H9 (cell line): ENCODE results near the gene TECTA. TPM values are rescaled to one million over a fixed set of nuclear protein-coding genes. Genes with fewer than 3 reads are reported as not detected.

ENCODE experiments used
- DNase-seq: peaks from one replicate; pipeline ENCODE4 v3.0.0-alpha.2; 2017
- H2AFZ ChIP-seq: one replicate; pipeline ENCODE4 v1.6.1; 2013; ENCODE audit warnings: mild to moderate bottlenecking, low read length, control low read depth, moderate library complexity
- H2AK5ac ChIP-seq: 2 replicates; pipeline ENCODE4 v1.6.1; 2013; ENCODE audit warnings: low read length, control low read depth, mixed read lengths; ENCODE audit not compliant: insufficient read length
- H2BK120ac ChIP-seq: one replicate; pipeline ENCODE4 v1.6.1; 2013; ENCODE audit warnings: low read depth, mild to moderate bottlenecking, low read length, control low read depth, inconsistent platforms; ENCODE audit not compliant: poor library complexity, severe bottlenecking
- H2BK12ac ChIP-seq: 2 replicates; pipeline ENCODE4 v1.6.1; 2013; ENCODE audit warnings: low read length, control low read depth, mixed read lengths, low read depth; ENCODE audit not compliant: insufficient read length
- H2BK15ac ChIP-seq: 2 replicates; pipeline ENCODE4 v1.6.1; 2013; ENCODE audit warnings: low read depth, low read length, control low read depth
- H2BK20ac ChIP-seq: one replicate; pipeline ENCODE4 v1.6.1; 2013; ENCODE audit warnings: low read depth, mild to moderate bottlenecking, low read length, control low read depth, inconsistent platforms; ENCODE audit not compliant: poor library complexity, severe bottlenecking
- H2BK5ac ChIP-seq: 2 replicates; pipeline ENCODE4 v1.6.1; 2013; ENCODE audit warnings: low read length, control low read depth, mixed read lengths; ENCODE audit not compliant: insufficient read length
- H3K14ac ChIP-seq: 2 replicates; pipeline ENCODE4 v1.6.1; 2013; ENCODE audit warnings: low read length, control low read depth; ENCODE audit not compliant: insufficient read depth
- H3K18ac ChIP-seq: 2 replicates; pipeline ENCODE4 v1.6.1; 2013; ENCODE audit warnings: low read depth, mild to moderate bottlenecking, mixed read lengths, low read length, control low read depth; ENCODE audit not compliant: insufficient read length
- H3K23ac ChIP-seq: 2 replicates; pipeline ENCODE4 v1.6.1; 2013; ENCODE audit warnings: low read length, control low read depth, mixed read lengths, low read depth; ENCODE audit not compliant: insufficient read length
- H3K23me2 ChIP-seq: 2 replicates; pipeline ENCODE4 v1.6.1; 2013; ENCODE audit warnings: low read depth, mild to moderate bottlenecking, mixed read lengths, low read length, control low read depth; ENCODE audit not compliant: insufficient read length, poor library complexity, severe bottlenecking
- H3K27ac ChIP-seq: 2 replicates; pipeline ENCODE4 v1.5.1; 2013; ENCODE audit warnings: low read length, control low read depth, mixed read lengths, low read depth; ENCODE audit not compliant: insufficient read length
- H3K27me3 ChIP-seq: 2 replicates; pipeline ENCODE4 v1.6.1; 2013; ENCODE audit warnings: low read length, control low read depth, inconsistent platforms; ENCODE audit not compliant: insufficient read depth
- H3K4ac ChIP-seq: 2 replicates; pipeline ENCODE4 v1.6.1; 2013; ENCODE audit warnings: low read depth, mild to moderate bottlenecking, control low read depth, inconsistent platforms, low read length, moderate library complexity
- H3K4me1 ChIP-seq: 2 replicates; pipeline ENCODE4 v1.6.1; 2013; ENCODE audit warnings: low read length, control low read depth, inconsistent platforms; ENCODE audit not compliant: insufficient read depth
- H3K4me2 ChIP-seq: 2 replicates; pipeline ENCODE4 v1.6.1; 2013; ENCODE audit warnings: low read length, control low read depth, mixed read lengths; ENCODE audit not compliant: insufficient read length, insufficient read depth
- H3K56ac ChIP-seq: 2 replicates; pipeline ENCODE4 v1.6.1; 2013; ENCODE audit warnings: low read depth, mild to moderate bottlenecking, mixed read lengths, low read length, control low read depth; ENCODE audit not compliant: insufficient read length
- H3K79me1 ChIP-seq: 2 replicates; pipeline ENCODE4 v1.6.1; 2013; ENCODE audit warnings: low read depth, mild to moderate bottlenecking, moderate library complexity, low read length, control low read depth, inconsistent platforms; ENCODE audit not compliant: insufficient read depth, poor library complexity, severe bottlenecking
- H3K79me2 ChIP-seq: 2 replicates; pipeline ENCODE4 v1.6.1; 2013; ENCODE audit warnings: low read length, control low read depth, inconsistent platforms; ENCODE audit not compliant: insufficient read depth
- H3K9ac ChIP-seq: 2 replicates; pipeline ENCODE4 v1.6.1; 2013; ENCODE audit warnings: low read length, control low read depth, mixed read lengths; ENCODE audit not compliant: insufficient read length; ENCODE audit errors: extremely low read depth
- H3K9me3 ChIP-seq: one replicate; pipeline ENCODE4 v1.6.1; 2013; ENCODE audit warnings: low read depth, low read length, inconsistent platforms; ENCODE audit not compliant: control insufficient read depth
- H3T11ph ChIP-seq: one replicate; pipeline ENCODE4 v1.6.1; 2013; ENCODE audit warnings: mild to moderate bottlenecking, low read length, control low read depth, inconsistent platforms
- H4K20me1 ChIP-seq: one replicate; pipeline ENCODE4 v1.6.1; 2013; ENCODE audit not compliant: control insufficient read depth, insufficient read length, insufficient read depth
- H4K5ac ChIP-seq: 2 replicates; pipeline ENCODE4 v1.6.1; 2013; ENCODE audit warnings: low read depth, mild to moderate bottlenecking, mixed read lengths, low read length, control low read depth; ENCODE audit not compliant: insufficient read length
- H4K8ac ChIP-seq: replicated peaks from 2 replicates; pipeline ENCODE4 v1.6.1; 2013; ENCODE audit warnings: low read length, control low read depth, mixed read lengths, low read depth; ENCODE audit not compliant: insufficient read length
- H4K91ac ChIP-seq: 2 replicates; pipeline ENCODE4 v1.6.1; 2013; ENCODE audit warnings: low read depth, mild to moderate bottlenecking, moderate library complexity, mixed read lengths, low read length, control low read depth; ENCODE audit not compliant: insufficient read length
- H3K27ac Mint-ChIP-seq, 3 experiments: 2 replicates in 2 of 3; 3 replicates in 1 of 3; pipeline ENCODE4 v1.8.0; 2020 to 2021; ENCODE audit warnings: mixed read lengths in 3 of 3, mild to moderate bottlenecking in 1 of 3, moderate library complexity in 1 of 3
- H3K27me3 Mint-ChIP-seq: 2 replicates; pipeline ENCODE4 v1.8.0; 2021; ENCODE audit warnings: low read depth, mild to moderate bottlenecking, moderate library complexity, mixed read lengths
- H3K36me3 Mint-ChIP-seq, 3 experiments: 2 replicates in 2 of 3; 3 replicates in 1 of 3; pipeline ENCODE4 v1.8.0; 2020 to 2021; ENCODE audit warnings: low read depth in 3 of 3, mixed read lengths in 3 of 3; ENCODE audit not compliant: insufficient read depth in 1 of 3
- H3K4me1 Mint-ChIP-seq, 2 experiments: 2 replicates each; pipeline ENCODE4 v1.8.0; 2020; ENCODE audit warnings: mixed read lengths in 2 of 2
- H3K4me3 Mint-ChIP-seq, 2 experiments: 2 replicates in 1 of 2; 3 replicates in 1 of 2; pipeline ENCODE4 v1.8.0; 2020 to 2021; ENCODE audit warnings: mild to moderate bottlenecking in 2 of 2, mixed read lengths in 2 of 2, moderate library complexity in 1 of 2
- H3K9me3 Mint-ChIP-seq, 2 experiments: 2 replicates in 1 of 2; 3 replicates in 1 of 2; pipeline ENCODE4 v1.8.0; 2020; ENCODE audit warnings: mild to moderate bottlenecking in 2 of 2, mixed read lengths in 2 of 2, moderate library complexity in 1 of 2
- CTCF ChIP-seq: fragments of 200-600 bp; sonication (generic); conservative IDR thresholded peaks from 3 replicates; pipeline ENCODE4 v1.8.0; 2021; ENCODE audit warnings: antibody characterized with exemption, mild to moderate bottlenecking
- WGBS: extraction: QIAGEN DNeasy Blood & Tissue Kit; methylation state at CpG from one replicate; pipeline ENCODE4 v1.1.7; 2013; ENCODE audit warnings: missing lambda C conversion rate, low lambda C conversion rate, mixed read lengths; ENCODE audit not compliant: insufficient read length; ENCODE audit errors: extremely low coverage; 5-methylcytosine and 5-hydroxymethylcytosine counted together
- total RNA-seq: library from RNA; stranded (reverse); gene quantifications from 2 replicates; pipeline ENCODE4 v1.2.1, GENCODE V29; 2021

The TECTA gene
- total RNA-seq, 1 experiment from 2014 or later = 0.66 TPM

GRCh38 chr11:121198491-121198890 lies 97.4 kb downstream of the TECTA start:
- no peak for TF ChIP-seq CTCF
- Histone ChIP-seq H3K23me2 (no peaks in the 10 kb centered on the region), H2BK15ac (no peak overlapping the region), H2BK20ac (no peak overlapping the region), H2AFZ (no peak overlapping the region), H3K4me2 (peak overlapping the region; percentile 37), H3K14ac (no peak overlapping the region), H4K20me1 (no peaks in the 10 kb centered on the region), H2BK5ac (no peak overlapping the region), H3K79me2 (no peaks in the 10 kb centered on the region), H3K9me3 (no peaks in the 10 kb centered on the region), H3K9ac (no peak overlapping the region), H3K56ac (no peak overlapping the region), H3K4me1 (peaks cover 2% of the 10 kb centered on the region; the same call in 1 of the 2 replicates), H3K79me1 (no peaks in the 10 kb centered on the region), H4K5ac (no peak overlapping the region), H3K18ac (no peak overlapping the region), H3T11ph (no peak overlapping the region), H3K4ac (no peak overlapping the region), H2AK5ac (no peak overlapping the region), H3K27me3 (no peaks in the 10 kb centered on the region), H4K91ac (no peak overlapping the region), H4K8ac (no peak overlapping the region), H2BK120ac (no peak overlapping the region), H2BK12ac (no peak overlapping the region), H3K27ac (no peak overlapping the region), H3K23ac (no peak overlapping the region)
- peak overlapping the region; percentile 29 to 88 (median 76); a peak in 6 of 7 replicates for H3K27ac Mint-ChIP-seq
- H3K4me3 Mint-ChIP-seq = peak overlapping the region; percentile 6 to 22; a peak in 3 of 5 replicates
- H3K4me1 Mint-ChIP-seq = peaks cover 34 to 41% of the 10 kb centered on the region in 2 experiments
- DNase-seq = peak; percentile 56
- no CpG with 5 or more reads among the region's 5 CpGs for WGBS
- H3K27me3 Mint-ChIP-seq = no peaks in the 10 kb centered on the region
- H3K9me3 Mint-ChIP-seq = no peaks in the 10 kb centered on the region
- H3K36me3 Mint-ChIP-seq = peaks cover 0 to 4% (median 2%) of the 10 kb centered on the region in 3 experiments; a peak in 1 of 7 replicates
